Caco-2 (cell line): ENCODE measurements around the gene DLX1. TPM values are rescaled to one million over a fixed set of nuclear protein-coding genes. Genes with fewer than 3 reads are reported as not detected.

ENCODE experiments used
- BruUV-seq: library from RNA; stranded (reverse); fragments of 400-500 nt; replicated peaks from 2 replicates; lab custom pipeline; 2021; lab: Mats Ljungman, UMichigan
- CTCF ChIA-PET: fragments of 300-600 bp; sonication (Branson Sonifier 250); formaldehyde crosslinking; loops from one replicate; lab custom pipeline; 2022; ENCODE audit warnings: antibody characterized with exemption; lab: Charles Lee
- POLR2A ChIA-PET: fragments of 300-600 bp; sonication (Branson Sonifier 250); formaldehyde crosslinking; loops from one replicate; lab custom pipeline; 2022; ENCODE audit warnings: antibody characterized with exemption; lab: Charles Lee
- DNase-seq, 2 experiments: peaks; one replicate each; pipeline versions ENCODE4 v3.0.0 to v3.0.0-alpha.2; 2020 to 2022
- H3K27me3 ChIP-seq: replicated peaks from 2 replicates; pipeline ENCODE4 v1.6.0; 2011; ENCODE audit warnings: low read length; ENCODE audit not compliant: control insufficient read depth, insufficient read depth
- H3K36me3 ChIP-seq: 2 replicates; pipeline ENCODE4 v1.5.1; 2011; ENCODE audit warnings: low read length; ENCODE audit not compliant: control insufficient read depth, insufficient read depth
- H3K4me1 ChIP-seq: fragments of 250-450 bp; sonication (Bioruptor Pico); 2 replicates; pipeline ENCODE4 v1.5.1; 2020; ENCODE audit warnings: mild to moderate bottlenecking
- H3K4me3 ChIP-seq: 2 replicates; pipeline ENCODE4 v1.5.1; 2011; ENCODE audit warnings: low read depth, mild to moderate bottlenecking, control low read depth, low read length
- H3K9me3 ChIP-seq: fragments of 250-450 bp; sonication (Bioruptor Pico); 2 replicates; pipeline ENCODE4 v1.5.1; 2020; ENCODE audit warnings: mild to moderate bottlenecking, moderate library complexity
- H3K27ac Mint-ChIP-seq: one replicate; pipeline ENCODE4 v1.8.0; 2022; ENCODE audit warnings: mixed read lengths; ENCODE audit not compliant: unreplicated experiment
- H3K27me3 Mint-ChIP-seq: one replicate; pipeline ENCODE4 v1.8.0; 2022; ENCODE audit warnings: mixed read lengths; ENCODE audit not compliant: insufficient read depth, unreplicated experiment
- H3K36me3 Mint-ChIP-seq: one replicate; pipeline ENCODE4 v1.8.0; 2022; ENCODE audit warnings: mild to moderate bottlenecking, mixed read lengths; ENCODE audit not compliant: insufficient read depth, unreplicated experiment
- H3K4me1 Mint-ChIP-seq: one replicate; pipeline ENCODE4 v1.8.0; 2022; ENCODE audit warnings: low read depth, mixed read lengths; ENCODE audit not compliant: unreplicated experiment
- H3K4me3 Mint-ChIP-seq: one replicate; pipeline ENCODE4 v1.8.0; 2022; ENCODE audit warnings: mild to moderate bottlenecking, moderate library complexity, mixed read lengths; ENCODE audit not compliant: unreplicated experiment
- H3K9me3 Mint-ChIP-seq: one replicate; pipeline ENCODE4 v1.8.0; 2022; ENCODE audit warnings: mixed read lengths; ENCODE audit not compliant: unreplicated experiment
- intact Hi-C: fragments of 100-400 bp; cut with micrococcal nuclease; formaldehyde crosslinking; loops from one replicate; pipeline ENCODE4 v1.10.0; 2022; ENCODE audit not compliant: unreplicated experiment
- total RNA-seq: library from RNA; stranded (reverse); gene quantifications from 2 replicates; pipeline ENCODE4 v1.2.3, GENCODE V29; 2022
- TF ChIP-seq, protein P1 (sequence below), 2 experiments: fragments of 200-600 bp in 1 of 2; IDR thresholded peaks; 1 replicate in 1 of 2; 2 replicates in 1 of 2; pipeline versions ENCODE4 v1.5.1 to v1.8.0; 2011 to 2022; ENCODE audit warnings: antibody characterized with exemption in 1 of 2, control low read depth in 1 of 2, inconsistent platforms in 1 of 2, low read depth in 1 of 2, low read length in 1 of 2, mild to moderate bottlenecking in 1 of 2, moderate library complexity in 1 of 2; ENCODE audit not compliant: insufficient read depth in 1 of 2, severe bottlenecking in 1 of 2, unreplicated experiment in 1 of 2

DLX1 gene
- total RNA-seq, 1 experiment from 2014 or later = 1.2 TPM

DNA sequence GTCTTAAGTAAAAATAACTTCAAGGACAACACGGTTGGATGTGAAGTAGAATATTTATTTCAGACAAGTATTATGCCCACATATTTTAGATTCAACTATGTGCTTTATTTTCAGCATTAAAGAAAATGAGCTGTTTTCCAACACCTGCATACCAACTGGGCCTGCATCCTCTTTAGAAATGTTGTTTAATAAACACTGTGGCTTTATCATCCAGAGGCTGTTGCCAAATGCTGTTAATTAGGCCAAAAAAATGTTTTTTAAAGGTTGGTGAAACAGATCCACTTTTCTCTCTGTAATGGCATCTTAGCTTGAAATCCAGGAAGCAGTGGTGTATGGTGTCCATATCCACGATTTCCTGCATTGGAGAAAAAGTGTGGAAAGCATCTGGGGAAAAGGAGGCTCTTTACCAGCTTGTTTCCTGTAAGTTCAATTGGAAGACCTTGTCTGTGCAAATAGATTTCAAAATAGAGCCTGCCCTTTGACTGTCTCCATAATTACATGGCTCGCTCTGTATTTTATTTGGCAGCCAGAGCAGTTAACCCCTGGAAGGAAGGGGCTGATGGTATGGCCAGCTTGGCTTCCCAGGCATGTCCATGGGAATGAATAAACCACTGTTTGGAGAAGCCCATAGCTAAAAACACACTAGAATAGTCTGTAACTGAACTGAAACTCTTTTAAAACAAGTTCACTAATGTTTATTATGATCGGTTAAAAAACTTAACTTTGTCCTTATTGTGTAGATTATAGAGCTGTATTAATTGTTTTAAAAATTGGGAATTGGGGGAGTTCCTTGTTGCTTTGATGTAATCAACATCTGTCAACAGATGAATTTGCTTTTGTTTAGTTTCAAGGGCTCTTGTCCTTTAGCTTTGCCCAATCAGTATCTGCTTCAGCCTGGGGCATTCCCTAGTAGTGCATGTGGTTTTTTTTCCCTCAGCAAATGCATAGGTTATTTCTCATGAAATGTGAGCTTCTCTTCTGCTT, 33.0 kb upstream of the DLX1 start:
- no peak overlapping the region for H3K27ac Mint-ChIP-seq
- intact Hi-C loops = no loop called here
- CTCF ChIA-PET = no interaction called here

DNA sequence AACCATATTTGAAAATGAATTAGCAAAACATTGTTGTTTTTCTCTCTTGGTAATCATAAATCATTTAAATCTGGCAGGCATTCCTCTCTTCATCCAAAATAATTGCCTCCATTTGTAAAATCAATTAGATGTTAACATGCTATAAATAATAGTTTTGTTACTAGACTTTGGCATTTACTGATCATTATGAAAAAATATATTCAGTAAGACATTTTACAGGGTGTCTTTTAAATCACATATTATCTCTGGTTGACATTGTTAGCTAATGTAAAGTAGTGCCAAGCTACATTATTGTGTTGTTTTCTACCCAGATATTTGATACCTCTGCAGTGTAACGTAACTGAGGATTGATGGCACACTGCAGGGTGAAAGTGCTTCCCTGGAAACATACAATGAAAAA, 31.8 kb upstream of the DLX1 start:
- DNase-seq = no peak
- Mint-ChIP-seq H3K36me3 (no peaks in the 10 kb centered on the region), H3K4me3 (no peak overlapping the region), H3K27ac (no peak overlapping the region), H3K4me1 (no peaks in the 10 kb centered on the region), H3K9me3 (no peaks in the 10 kb centered on the region), H3K27me3 (no peaks in the 10 kb centered on the region)
- H3K36me3 ChIP-seq = no peaks in the 10 kb centered on the region
- no peaks in the 10 kb centered on the region for H3K27me3 ChIP-seq
- H3K4me1 ChIP-seq = 0 out of 2 replicates have a peak, but pooled peaks cover 6% of the 10 kb centered on the region
- TF ChIP-seq, protein P1, sequence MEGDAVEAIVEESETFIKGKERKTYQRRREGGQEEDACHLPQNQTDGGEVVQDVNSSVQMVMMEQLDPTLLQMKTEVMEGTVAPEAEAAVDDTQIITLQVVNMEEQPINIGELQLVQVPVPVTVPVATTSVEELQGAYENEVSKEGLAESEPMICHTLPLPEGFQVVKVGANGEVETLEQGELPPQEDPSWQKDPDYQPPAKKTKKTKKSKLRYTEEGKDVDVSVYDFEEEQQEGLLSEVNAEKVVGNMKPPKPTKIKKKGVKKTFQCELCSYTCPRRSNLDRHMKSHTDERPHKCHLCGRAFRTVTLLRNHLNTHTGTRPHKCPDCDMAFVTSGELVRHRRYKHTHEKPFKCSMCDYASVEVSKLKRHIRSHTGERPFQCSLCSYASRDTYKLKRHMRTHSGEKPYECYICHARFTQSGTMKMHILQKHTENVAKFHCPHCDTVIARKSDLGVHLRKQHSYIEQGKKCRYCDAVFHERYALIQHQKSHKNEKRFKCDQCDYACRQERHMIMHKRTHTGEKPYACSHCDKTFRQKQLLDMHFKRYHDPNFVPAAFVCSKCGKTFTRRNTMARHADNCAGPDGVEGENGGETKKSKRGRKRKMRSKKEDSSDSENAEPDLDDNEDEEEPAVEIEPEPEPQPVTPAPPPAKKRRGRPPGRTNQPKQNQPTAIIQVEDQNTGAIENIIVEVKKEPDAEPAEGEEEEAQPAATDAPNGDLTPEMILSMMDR (IDR thresholded peaks at IDR 0.05; ENCODE audit: insufficient read depth in 1 of 2, low read depth in 1 of 2, low read length in 1 of 2, severe bottlenecking in 1 of 2, unreplicated experiment in 1 of 2) = no peak
- intact Hi-C loops = no loop called here
- H3K4me3 ChIP-seq = no peak overlapping the region
- H3K9me3 ChIP-seq = no peaks in the 10 kb centered on the region
- ChIA-PET POLR2A (no interaction called here), CTCF (no interaction called here)
- no TSS peak for BruUV-seq

More for the DNA sequence above, 33.0 kb upstream of the DLX1 start:
- Histone ChIP-seq H3K9me3 (no peaks in the 10 kb centered on the region), H3K4me3 (no peak overlapping the region), H3K4me1 (0 out of 2 replicates have a peak, but pooled peaks cover 6% of the 10 kb centered on the region), H3K36me3 (no peaks in the 10 kb centered on the region), H3K27me3 (no peaks in the 10 kb centered on the region)
- Mint-ChIP-seq H3K36me3 (no peaks in the 10 kb centered on the region), H3K9me3 (no peaks in the 10 kb centered on the region), H3K4me1 (no peaks in the 10 kb centered on the region), H3K4me3 (no peak overlapping the region), H3K27me3 (no peaks in the 10 kb centered on the region)
- TF ChIP-seq, protein P1 (IDR thresholded peaks at IDR 0.05; ENCODE audit: insufficient read depth in 1 of 2, low read depth in 1 of 2, low read length in 1 of 2, severe bottlenecking in 1 of 2, unreplicated experiment in 1 of 2) = no peak
- POLR2A ChIA-PET = no interaction called here
- peak in 1 of 2 experiments; percentile 5 for DNase-seq
- no TSS peak for BruUV-seq

DNA sequence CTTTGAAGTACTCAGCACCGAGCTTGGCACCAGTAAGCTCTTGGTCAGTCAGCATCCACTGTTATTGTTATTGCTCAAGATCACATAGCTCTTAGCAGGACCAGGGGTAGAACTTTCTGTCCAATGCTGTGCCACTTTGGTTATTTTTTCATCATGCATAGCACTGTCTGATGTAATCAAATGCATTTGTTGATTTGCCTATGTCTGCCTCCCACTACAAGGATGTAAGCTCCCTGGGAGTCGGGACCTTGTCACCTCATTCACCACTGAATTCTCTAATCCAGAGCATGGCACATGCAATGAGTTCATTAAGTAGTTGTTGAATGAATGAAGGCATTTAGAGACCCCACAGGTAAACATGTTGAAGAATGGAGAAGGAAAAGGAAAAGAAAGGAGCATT, 29.0 kb upstream of the DLX1 start:
- no peaks in the 10 kb centered on the region for H3K27me3 Mint-ChIP-seq
- H3K4me1 Mint-ChIP-seq = no peaks in the 10 kb centered on the region
- BruUV-seq = no TSS peak
- TF ChIP-seq, protein P1 (IDR thresholded peaks at IDR 0.05; ENCODE audit: insufficient read depth in 1 of 2, low read depth in 1 of 2, low read length in 1 of 2, severe bottlenecking in 1 of 2, unreplicated experiment in 1 of 2) = no peak
- Histone ChIP-seq H3K4me3 (no peak overlapping the region), H3K27me3 (no peaks in the 10 kb centered on the region), H3K4me1 (0 out of 2 replicates have a peak, but pooled peaks cover 6% of the 10 kb centered on the region), H3K36me3 (no peaks in the 10 kb centered on the region), H3K9me3 (no peaks in the 10 kb centered on the region)
- no peaks in the 10 kb centered on the region for H3K36me3 Mint-ChIP-seq
- no peak overlapping the region for H3K4me3 Mint-ChIP-seq
- POLR2A ChIA-PET = no interaction called here
- DNase-seq = no peak
- CTCF ChIA-PET = no interaction called here
- no peaks in the 10 kb centered on the region for H3K9me3 Mint-ChIP-seq
- H3K27ac Mint-ChIP-seq = no peak overlapping the region
- intact Hi-C loops = no loop called here
